Measurements from ENCODE around the gene NYNRIN. TPM values are rescaled to one million over a fixed set of nuclear protein-coding genes. Genes with fewer than 3 reads are reported as not detected.

NYNRIN gene
- total RNA-seq, 2 donors from 2014 or later: 6.0 to 10.1 TPM

GRCh38 chr14:24392325-24393091 lies 6.3 kb upstream of the NYNRIN start:
- TF ChIP-seq CTCF (IDR thresholded peaks at IDR 0.05): no peak
- H3K9me3 ChIP-seq: no peaks in the 10 kb centered on the region
- peaks cover 0 to 15% of the 10 kb centered on the region in 2 donors for H3K4me1 ChIP-seq
- DNase-seq (ENCODE audit: low spot score): no peak
- H3K36me3 ChIP-seq: no peaks in the 10 kb centered on the region
- H3K4me3 ChIP-seq: no peak overlapping the region
- no peaks in the 10 kb centered on the region for H3K27me3 ChIP-seq
- no peak overlapping the region for H3K27ac ChIP-seq

- Histone ChIP-seq H3K27ac (no peak overlapping the region), H3K27me3 (no peaks in the 10 kb centered on the region), H3K9me3 (no peaks in the 10 kb centered on the region), H3K36me3 (no peaks in the 10 kb centered on the region), H3K4me1 (peaks cover 0 to 22% of the 10 kb centered on the region in 2 donors), H3K4me3 (no peak overlapping the region)
- TF ChIP-seq CTCF (IDR thresholded peaks at IDR 0.05): no peak
- no peak for DNase-seq (ENCODE audit: low spot score)
Measured at GRCh38 chr14:24394275-24394674, 4.5 kb upstream of the NYNRIN start.

- Histone ChIP-seq H3K9me3 (no peaks in the 10 kb centered on the region), H3K36me3 (no peaks in the 10 kb centered on the region), H3K27ac (no peak overlapping the region), H3K4me3 (no peak overlapping the region), H3K27me3 (no peaks in the 10 kb centered on the region), H3K4me1 (peaks cover 0 to 35% of the 10 kb centered on the region in 2 donors)
- DNase-seq (ENCODE audit: low spot score): no peak
- TF ChIP-seq CTCF (IDR thresholded peaks at IDR 0.05): no peak
Measured at GRCh38 chr14:24395609-24396582, 2.9 kb upstream of the NYNRIN start.

GRCh38 chr14:24397639-24398292 lies 1.0 kb upstream of the NYNRIN start:
- Histone ChIP-seq H3K4me1 (peaks cover 0 to 50% of the 10 kb centered on the region in 2 donors), H3K4me3 (peak overlapping the region in 1 of 2 donors; percentile 82), H3K27me3 (no peaks in the 10 kb centered on the region), H3K27ac (peak overlapping the region; percentile 73 to 76), H3K9me3 (no peaks in the 10 kb centered on the region), H3K36me3 (no peaks in the 10 kb centered on the region)
- no peak for DNase-seq (ENCODE audit: low spot score)
- no peak for TF ChIP-seq CTCF (IDR thresholded peaks at IDR 0.05)

GRCh38 chr14:24398293-24398652 lies 530 bp upstream of the NYNRIN start:
- Histone ChIP-seq H3K4me3 (peak overlapping the region; percentile 51 to 82), H3K27me3 (no peaks in the 10 kb centered on the region), H3K36me3 (no peaks in the 10 kb centered on the region), H3K9me3 (no peaks in the 10 kb centered on the region), H3K4me1 (peaks cover 0 to 55% of the 10 kb centered on the region in 2 donors), H3K27ac (peak overlapping the region; percentile 73 to 76)
- TF ChIP-seq CTCF (IDR thresholded peaks at IDR 0.05): no peak
- no peak for DNase-seq (ENCODE audit: low spot score)
